Neuron (in vitro differentiated cells): Measurements from ENCODE around the gene CDH12.

ENCODE experiments used
- H2AFZ ChIP-seq: one replicate; pipeline ENCODE4 v1.6.1; 2013; ENCODE audit warnings: low read depth, mild to moderate bottlenecking, inconsistent platforms, low read length, moderate library complexity
- H3K27me3 ChIP-seq: one replicate; pipeline ENCODE4 v1.6.1; 2013; ENCODE audit warnings: low read length; ENCODE audit not compliant: insufficient read depth
- H3K36me3 ChIP-seq: one replicate; pipeline ENCODE4 v1.6.1; 2013; ENCODE audit warnings: low read length; ENCODE audit not compliant: insufficient read depth
- H3K4me1 ChIP-seq: one replicate; pipeline ENCODE4 v1.6.1; 2013; ENCODE audit warnings: low read length; ENCODE audit not compliant: insufficient read depth
- H3K4me3 ChIP-seq: 2 replicates; pipeline ENCODE4 v1.5.1; 2013; ENCODE audit warnings: mild to moderate bottlenecking, low read length, moderate library complexity
- H3K9me3 ChIP-seq: one replicate; pipeline ENCODE4 v1.6.1; 2013; ENCODE audit warnings: low read length

Gene CDH12

GRCh38 chr5:22673131-22673530, 180.0 kb downstream of the CDH12 start:
- Histone ChIP-seq H3K27me3 (no peaks in the 10 kb centered on the region), H3K4me3 (no peak overlapping the region), H3K4me1 (no peaks in the 10 kb centered on the region), H3K36me3 (no peaks in the 10 kb centered on the region), H2AFZ (no peak overlapping the region), H3K9me3 (no peaks in the 10 kb centered on the region)

- H3K36me3 ChIP-seq, result no peaks in the 10 kb centered on the region
- H3K4me3 ChIP-seq, result no peak overlapping the region
- no peak overlapping the region for H2AFZ ChIP-seq
- H3K27me3 ChIP-seq, result no peaks in the 10 kb centered on the region
- H3K9me3 ChIP-seq, result no peaks in the 10 kb centered on the region
- H3K4me1 ChIP-seq, result peaks cover 5% of the 10 kb centered on the region
Measured at GRCh38 chr5:22669345-22669744, 183.8 kb downstream of the CDH12 start.

- no peaks in the 10 kb centered on the region for H3K36me3 ChIP-seq
- no peaks in the 10 kb centered on the region for H3K9me3 ChIP-seq
- peaks cover 5% of the 10 kb centered on the region for H3K4me1 ChIP-seq
- no peaks in the 10 kb centered on the region for H3K27me3 ChIP-seq
- H3K4me3 ChIP-seq, result no peak overlapping the region
- H2AFZ ChIP-seq, result no peak overlapping the region
Measured at GRCh38 chr5:22665801-22666200, 187.3 kb downstream of the CDH12 start.

GRCh38 chr5:22663134-22663533, 190.0 kb downstream of the CDH12 start:
- Histone ChIP-seq H3K36me3 (no peaks in the 10 kb centered on the region), H3K27me3 (no peaks in the 10 kb centered on the region), H2AFZ (no peak overlapping the region), H3K4me3 (no peak overlapping the region), H3K4me1 (peaks cover 5% of the 10 kb centered on the region), H3K9me3 (no peaks in the 10 kb centered on the region)

- Histone ChIP-seq H3K4me3 (no peak overlapping the region), H2AFZ (no peak overlapping the region), H3K9me3 (no peaks in the 10 kb centered on the region), H3K27me3 (no peaks in the 10 kb centered on the region), H3K36me3 (no peaks in the 10 kb centered on the region), H3K4me1 (peaks cover 2% of the 10 kb centered on the region)
Measured at GRCh38 chr5:22662391-22662790, 190.8 kb downstream of the CDH12 start.

GRCh38 chr5:22651355-22651754, 201.8 kb downstream of the CDH12 start:
- Histone ChIP-seq H3K4me3 (no peak overlapping the region), H3K4me1 (no peaks in the 10 kb centered on the region), H2AFZ (no peak overlapping the region)

GRCh38 chr5:22650511-22650910, 202.6 kb downstream of the CDH12 start:
- no peaks in the 10 kb centered on the region for H3K27me3 ChIP-seq
- H3K36me3 ChIP-seq, result no peaks in the 10 kb centered on the region
- H3K4me1 ChIP-seq, result no peaks in the 10 kb centered on the region
- no peak overlapping the region for H2AFZ ChIP-seq
- H3K9me3 ChIP-seq, result no peaks in the 10 kb centered on the region
- H3K4me3 ChIP-seq, result no peak overlapping the region

More at GRCh38 chr5:22651355-22651754, 201.8 kb downstream of the CDH12 start:
- no peaks in the 10 kb centered on the region for H3K9me3 ChIP-seq
- no peaks in the 10 kb centered on the region for H3K27me3 ChIP-seq
- H3K36me3 ChIP-seq, result no peaks in the 10 kb centered on the region

- Histone ChIP-seq H3K4me3 (no peak overlapping the region), H2AFZ (no peak overlapping the region), H3K4me1 (no peaks in the 10 kb centered on the region), H3K9me3 (no peaks in the 10 kb centered on the region), H3K27me3 (no peaks in the 10 kb centered on the region), H3K36me3 (no peaks in the 10 kb centered on the region)
Measured at GRCh38 chr5:22649074-22649473, 204.1 kb downstream of the CDH12 start.

- H3K9me3 ChIP-seq, result no peaks in the 10 kb centered on the region
Measured at GRCh38 chr5:22644859-22645258, 208.3 kb downstream of the CDH12 start.

GRCh38 chr5:22643356-22643755, 209.8 kb downstream of the CDH12 start:
- no peak overlapping the region for H3K4me3 ChIP-seq
- no peaks in the 10 kb centered on the region for H3K4me1 ChIP-seq
- H3K36me3 ChIP-seq, result no peaks in the 10 kb centered on the region
- no peaks in the 10 kb centered on the region for H3K9me3 ChIP-seq
- no peak overlapping the region for H2AFZ ChIP-seq
- no peaks in the 10 kb centered on the region for H3K27me3 ChIP-seq

More at GRCh38 chr5:22644859-22645258, 208.3 kb downstream of the CDH12 start:
- no peak overlapping the region for H2AFZ ChIP-seq
- H3K4me3 ChIP-seq, result no peak overlapping the region
- H3K27me3 ChIP-seq, result no peaks in the 10 kb centered on the region
- H3K36me3 ChIP-seq, result no peaks in the 10 kb centered on the region
- no peaks in the 10 kb centered on the region for H3K4me1 ChIP-seq

GRCh38 chr5:22631683-22632082, 221.5 kb downstream of the CDH12 start:
- no peak overlapping the region for H3K4me3 ChIP-seq
- H3K4me1 ChIP-seq, result no peaks in the 10 kb centered on the region
- H3K27me3 ChIP-seq, result no peaks in the 10 kb centered on the region
- no peaks in the 10 kb centered on the region for H3K36me3 ChIP-seq
- H3K9me3 ChIP-seq, result no peaks in the 10 kb centered on the region
- H2AFZ ChIP-seq, result no peak overlapping the region

GRCh38 chr5:22627029-22627428, 226.1 kb downstream of the CDH12 start:
- Histone ChIP-seq H3K4me1 (no peaks in the 10 kb centered on the region), H3K36me3 (no peaks in the 10 kb centered on the region), H3K9me3 (no peaks in the 10 kb centered on the region), H3K27me3 (no peaks in the 10 kb centered on the region), H3K4me3 (no peak overlapping the region), H2AFZ (no peak overlapping the region)

GRCh38 chr5:22625451-22625850, 227.7 kb downstream of the CDH12 start:
- Histone ChIP-seq H2AFZ (no peak overlapping the region), H3K36me3 (no peaks in the 10 kb centered on the region), H3K27me3 (no peaks in the 10 kb centered on the region), H3K4me3 (no peak overlapping the region), H3K9me3 (no peaks in the 10 kb centered on the region), H3K4me1 (no peaks in the 10 kb centered on the region)

GRCh38 chr5:22621084-22621483, 232.1 kb downstream of the CDH12 start:
- no peaks in the 10 kb centered on the region for H3K27me3 ChIP-seq
- no peaks in the 10 kb centered on the region for H3K9me3 ChIP-seq
- H3K36me3 ChIP-seq, result no peaks in the 10 kb centered on the region
- H2AFZ ChIP-seq, result peak overlapping the region; percentile 26
- no peak overlapping the region for H3K4me3 ChIP-seq
- H3K4me1 ChIP-seq, result no peaks in the 10 kb centered on the region
